ENCODE data around the gene MEIS2. TPM values are rescaled to one million over a fixed set of nuclear protein-coding genes. Genes with fewer than 3 reads are reported as not detected.

Gene MEIS2
- total RNA-seq (22.5 and 27.1 TPM in 2 replicates), polyA plus RNA-seq (26.2 and 28.4 TPM in 2 replicates), polyA minus RNA-seq (42.7 and 61.4 TPM in 2 replicates), Bru-seq, nascent RNA (percentile 82 among the genes with signal in this experiment), BruChase-seq, experiment 1, labeled RNA remaining after a 6-hour chase (percentile 63 among the genes with signal in this experiment), BruChase-seq, experiment 2, labeled RNA remaining after a 2-hour chase (percentile 71 among the genes with signal in this experiment)
- 25.7 and 32.1 TPM in 2 replicates for polyA plus RNA-seq (2011; cell fraction: cytosol; rRNA removed)
- 56.8 and 67.4 TPM in 2 replicates for polyA plus RNA-seq (2011; cell fraction: nucleus; rRNA removed)
- polyA plus RNA-seq (2012), result 21.0 and 23.7 TPM in 2 replicates
- polyA minus RNA-seq (2011; cell fraction: cytosol; rRNA and poly(A)+ RNA removed), result 6.8 TPM
- polyA minus RNA-seq (2011; cell fraction: nucleus; rRNA and poly(A)+ RNA removed), result 122 and 143 TPM in 2 replicates
- long read RNA-seq, full-length matches to known transcripts, result 4 of 20 reads
- long read RNA-seq, partial matches to known transcripts, result 10 of 20 reads
- long read RNA-seq, other reads (novel, unspliced or antisense), result 6 of 20 reads

GRCh38 chr15:37100109-37100965 is at the start of gene MEIS2:
Gene MEIS2 (minus strand): TSS chr15:37100549. CDS start chr15:37099466, 1,083 bp downstream.
- Histone ChIP-seq H3K27me3 (ENCODE audit: control insufficient read depth in 2 of 2, insufficient read depth in 2 of 2, low read length in 2 of 2) (peaks cover 12 to 30% of the 10 kb centered on the region in 2 experiments), H3K9ac (replicated peaks; ENCODE audit: extremely low read depth, insufficient read depth, low read length) (peak within 1 kb of the TSS; percentile 92), H3K27ac (ENCODE audit: insufficient read depth, low read depth, low read length) (peak within 1 kb of the TSS; percentile 83), H3K36me3 (ENCODE audit: control insufficient read depth in 2 of 2, extremely low read depth in 1 of 2, insufficient read depth in 2 of 2, low read length in 2 of 2) (no peaks in the 10 kb centered on the region), H4K20me1 (replicated peaks; ENCODE audit: control insufficient read depth, extremely low read depth, insufficient read depth, low read length) (no peaks in the 10 kb centered on the region), H3K9me3 (replicated peaks; ENCODE audit: control insufficient read depth, insufficient read depth, low read length) (no peaks in the 10 kb centered on the region), H3K9me1 (replicated peaks; ENCODE audit: control insufficient read depth, extremely low read depth, insufficient read depth, low read length) (no peaks in the 10 kb centered on the region), H3K79me2 (ENCODE audit: control insufficient read depth, insufficient read depth, low read length) (peaks cover 20% of the 10 kb centered on the region), H3K4me1 (ENCODE audit: control insufficient read depth, extremely low read depth, insufficient read depth, low read length) (peaks cover 22% of the 10 kb centered on the region), H3K4me3 (replicated peaks in 1 of 3; ENCODE audit: insufficient read depth in 1 of 3, low read depth in 1 of 3, low read length in 3 of 3) (peak within 1 kb of the TSS; percentile 89 to 95 (median 92)), H3K4me2 (ENCODE audit: insufficient read depth, low read length) (peak within 1 kb of the TSS; percentile 84), H2AFZ (ENCODE audit: low read depth, low read length) (peak within 1 kb of the TSS; percentile 94)
- ChIA-PET POLR2A (interaction anchor here (0.7 to 1.2 kb wide), 3 partner anchors 12 to 185 kb away, joined by 3 to 5 read pairs (median 3); no protein-coding TSS in a partner anchor), CTCF (interaction anchor here (0.6 to 1.5 kb wide), 9 partner anchors 10 to 1349 kb away, joined by 3 to 7 read pairs (median 4); no protein-coding TSS in a partner anchor)
- BruUV-seq (replicated peaks), result no TSS peak
- TF ChIP-seq, protein P1, sequence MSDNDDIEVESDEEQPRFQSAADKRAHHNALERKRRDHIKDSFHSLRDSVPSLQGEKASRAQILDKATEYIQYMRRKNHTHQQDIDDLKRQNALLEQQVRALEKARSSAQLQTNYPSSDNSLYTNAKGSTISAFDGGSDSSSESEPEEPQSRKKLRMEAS (IDR thresholded peaks at IDR 0.05; ENCODE audit: insufficient read depth, insufficient read length), result peak; percentile 21
- TF ChIP-seq GATA2 (IDR thresholded peaks at IDR 0.05; ENCODE audit: insufficient read depth, insufficient read length, low read depth, low read length), result no peak
- FAIRE-seq, result peak; percentile 86
- intact Hi-C loops (cut with micrococcal nuclease), result loop anchor here (2.0 to 10.0 kb wide), 3 partner anchors 456 to 1404 kb away; no protein-coding TSS in a partner anchor
- dilution Hi-C loops (cut with MboI; ENCODE audit: extremely low pct_ligation_motif_present, low sequenced_read_pairs), result no loop called here
- DNase-seq (ENCODE audit: low read depth, low spot score), result peak; percentile 87

DNA sequence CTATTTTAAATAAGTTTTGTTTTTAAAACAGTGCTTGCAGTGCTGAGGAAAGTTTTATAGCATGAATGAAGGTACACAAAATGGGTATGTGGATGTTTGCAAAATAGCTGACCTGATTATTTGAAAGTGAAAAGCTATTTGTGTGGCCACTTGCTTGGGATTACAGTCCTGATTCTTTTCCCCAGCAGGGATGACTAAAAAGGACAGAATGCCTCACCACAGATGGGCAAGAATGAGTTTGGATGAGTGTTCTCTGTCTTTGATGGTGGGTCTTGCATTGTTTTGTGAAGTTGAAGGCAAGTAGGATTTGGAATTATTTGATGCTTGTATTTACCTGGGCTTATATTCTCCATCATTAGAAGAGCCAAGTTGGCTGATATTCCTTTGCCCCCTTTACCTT is 48.8 kb upstream of the MEIS2 start:
- no peak for FAIRE-seq
- POLR2A ChIA-PET, result no interaction called here
- CTCF ChIA-PET, result interaction anchor here (1.0 kb wide), 1 partner anchor 265 kb away, joined by 3 read pairs; no protein-coding TSS in a partner anchor

More for the DNA sequence above, 48.8 kb upstream of the MEIS2 start:
- TF ChIP-seq, protein P2, sequence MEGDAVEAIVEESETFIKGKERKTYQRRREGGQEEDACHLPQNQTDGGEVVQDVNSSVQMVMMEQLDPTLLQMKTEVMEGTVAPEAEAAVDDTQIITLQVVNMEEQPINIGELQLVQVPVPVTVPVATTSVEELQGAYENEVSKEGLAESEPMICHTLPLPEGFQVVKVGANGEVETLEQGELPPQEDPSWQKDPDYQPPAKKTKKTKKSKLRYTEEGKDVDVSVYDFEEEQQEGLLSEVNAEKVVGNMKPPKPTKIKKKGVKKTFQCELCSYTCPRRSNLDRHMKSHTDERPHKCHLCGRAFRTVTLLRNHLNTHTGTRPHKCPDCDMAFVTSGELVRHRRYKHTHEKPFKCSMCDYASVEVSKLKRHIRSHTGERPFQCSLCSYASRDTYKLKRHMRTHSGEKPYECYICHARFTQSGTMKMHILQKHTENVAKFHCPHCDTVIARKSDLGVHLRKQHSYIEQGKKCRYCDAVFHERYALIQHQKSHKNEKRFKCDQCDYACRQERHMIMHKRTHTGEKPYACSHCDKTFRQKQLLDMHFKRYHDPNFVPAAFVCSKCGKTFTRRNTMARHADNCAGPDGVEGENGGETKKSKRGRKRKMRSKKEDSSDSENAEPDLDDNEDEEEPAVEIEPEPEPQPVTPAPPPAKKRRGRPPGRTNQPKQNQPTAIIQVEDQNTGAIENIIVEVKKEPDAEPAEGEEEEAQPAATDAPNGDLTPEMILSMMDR (IDR thresholded peaks at IDR 0.05; ENCODE audit: extremely low read depth in 1 of 2, insufficient read depth in 1 of 2, low read depth in 1 of 2, low read length in 2 of 2), result no peak
- no peak for TF ChIP-seq JUN (IDR thresholded peaks at IDR 0.05; ENCODE audit: borderline replicate concordance, insufficient read depth, insufficient read length, low read depth)
- no peak for TF ChIP-seq GATA2 (IDR thresholded peaks at IDR 0.05; ENCODE audit: insufficient read depth, insufficient read length, low read depth, low read length)
- no peak for TF ChIP-seq MYC (IDR thresholded peaks at IDR 0.05; ENCODE audit: low read depth, low read length)
- no peak for TF ChIP-seq EZH2 (IDR thresholded peaks at IDR 0.05; ENCODE audit: borderline replicate concordance, low read depth, low read length, severe bottlenecking)
- TF ChIP-seq POLR2A (IDR thresholded peaks at IDR 0.05; ENCODE audit: low read depth, low read length), result no peak
- TF ChIP-seq POLR2AphosphoS5 (IDR thresholded peaks at IDR 0.05; ENCODE audit: insufficient read depth, low read depth, low read length), result no peak
- TF ChIP-seq, protein P1 (IDR thresholded peaks at IDR 0.05; ENCODE audit: insufficient read depth, insufficient read length), result no peak
- no peak for TF ChIP-seq FOS (IDR thresholded peaks at IDR 0.05; ENCODE audit: borderline replicate concordance, insufficient read depth, low read length)
- H3K9ac ChIP-seq (replicated peaks; ENCODE audit: extremely low read depth, insufficient read depth, low read length), result no peak overlapping the region
- no peak overlapping the region for H3K4me3 ChIP-seq (replicated peaks in 1 of 3; ENCODE audit: insufficient read depth in 1 of 3, low read depth in 1 of 3, low read length in 3 of 3)
- no peaks in the 10 kb centered on the region for H3K9me3 ChIP-seq (replicated peaks; ENCODE audit: control insufficient read depth, insufficient read depth, low read length)
- H4K20me1 ChIP-seq (replicated peaks; ENCODE audit: control insufficient read depth, extremely low read depth, insufficient read depth, low read length), result no peaks in the 10 kb centered on the region
- H3K36me3 ChIP-seq (ENCODE audit: control insufficient read depth in 2 of 2, extremely low read depth in 1 of 2, insufficient read depth in 2 of 2, low read length in 2 of 2), result no peaks in the 10 kb centered on the region
- DNase-seq (ENCODE audit: low read depth, low spot score), result no peak
- BruUV-seq (replicated peaks), result no TSS peak
- no peak overlapping the region for H3K27ac ChIP-seq (ENCODE audit: insufficient read depth, low read depth, low read length)
- no peak overlapping the region for H3K4me2 ChIP-seq (ENCODE audit: insufficient read depth, low read length)
- no peaks in the 10 kb centered on the region for H3K4me1 ChIP-seq (ENCODE audit: control insufficient read depth, extremely low read depth, insufficient read depth, low read length)
- H2AFZ ChIP-seq (ENCODE audit: low read depth, low read length), result no peak overlapping the region
- dilution Hi-C loops (cut with MboI; ENCODE audit: extremely low pct_ligation_motif_present, low sequenced_read_pairs), result no loop called here
- intact Hi-C loops (cut with micrococcal nuclease), result no loop called here
- peaks cover 6 to 19% of the 10 kb centered on the region in 2 experiments for H3K27me3 ChIP-seq (ENCODE audit: control insufficient read depth in 2 of 2, insufficient read depth in 2 of 2, low read length in 2 of 2)
- no peaks in the 10 kb centered on the region for H3K79me2 ChIP-seq (ENCODE audit: control insufficient read depth, insufficient read depth, low read length)
- no peaks in the 10 kb centered on the region for H3K9me1 ChIP-seq (replicated peaks; ENCODE audit: control insufficient read depth, extremely low read depth, insufficient read depth, low read length)
